HG03025 (cell line): ENCODE measurements around the gene CYFIP1.

Source experiments
- ATAC-seq: cut with Tn5 transposase; IDR thresholded peaks from one replicate; pipeline ENCODE4 v1.9.1; 2021; ENCODE audit warnings: mild to moderate bottlenecking, moderate library complexity; ENCODE audit not compliant: unreplicated experiment, low FRiP score

Gene CYFIP1

GRCh38 chr15:22969489-22969888 is 10.7 kb downstream of the CYFIP1 start:
- ATAC-seq: no peak

- no peak for ATAC-seq
Measured at GRCh38 chr15:22968366-22968765, 11.8 kb downstream of the CYFIP1 start.

- no peak for ATAC-seq
Measured at GRCh38 chr15:22967084-22967770, 12.9 kb downstream of the CYFIP1 start.

- no peak for ATAC-seq
Measured at GRCh38 chr15:22966321-22967083, 13.7 kb downstream of the CYFIP1 start.

- ATAC-seq: no peak
Measured at GRCh38 chr15:22963641-22964040, 16.5 kb downstream of the CYFIP1 start.

- ATAC-seq: no peak
Measured at GRCh38 chr15:22962611-22963010, 17.6 kb downstream of the CYFIP1 start.

GRCh38 chr15:22961762-22962161 is 18.4 kb downstream of the CYFIP1 start:
- no peak for ATAC-seq

- ATAC-seq: no peak
Measured at GRCh38 chr15:22960556-22960955, 19.6 kb downstream of the CYFIP1 start.

- no peak for ATAC-seq
Measured at GRCh38 chr15:22960126-22960525, 20.0 kb downstream of the CYFIP1 start.

- ATAC-seq: no peak
Measured at GRCh38 chr15:22959321-22960101, 20.7 kb downstream of the CYFIP1 start.

GRCh38 chr15:22958487-22959280 is 21.5 kb downstream of the CYFIP1 start:
- no peak for ATAC-seq

GRCh38 chr15:22956978-22957260 is 23.2 kb downstream of the CYFIP1 start:
- ATAC-seq: no peak

GRCh38 chr15:22956257-22956977 is 23.8 kb downstream of the CYFIP1 start:
- no peak for ATAC-seq

GRCh38 chr15:22955544-22956119 is 24.5 kb downstream of the CYFIP1 start:
- no peak for ATAC-seq

GRCh38 chr15:22954798-22955543 is 25.2 kb downstream of the CYFIP1 start:
- ATAC-seq: no peak

- ATAC-seq: no peak
Measured at GRCh38 chr15:22954326-22954725, 25.8 kb downstream of the CYFIP1 start.

- ATAC-seq: no peak
Measured at GRCh38 chr15:22952796-22953579, 27.2 kb downstream of the CYFIP1 start.
